IMR-90 (cell line): ENCODE data around the gene SOX6. TPM values are rescaled to one million over a fixed set of nuclear protein-coding genes. Genes with fewer than 3 reads are reported as not detected.

Experiments used
- ATAC-seq: fragments of 200-7000 bp; cut with Tn5 transposase; 2 replicates; pipeline ENCODE4 v1.9.1; 2020; ENCODE audit warnings: low read depth, mild to moderate bottlenecking, moderate library complexity
- BruUV-seq: library from RNA; stranded (reverse); fragments of 400-500 nt; replicated peaks from 2 replicates; lab custom pipeline; 2021; lab: Mats Ljungman, UMichigan
- CTCF ChIA-PET: fragments of 300-600 bp; formaldehyde crosslinking; extraction: SDS; loops from one replicate; lab custom pipeline; 2021; ENCODE audit warnings: antibody characterized with exemption; lab: Yijun Ruan, JAX
- POLR2A ChIA-PET: fragments of 300-600 bp; sonication (Branson Sonifier 250); formaldehyde crosslinking; loops from one replicate; lab custom pipeline; 2022; ENCODE audit warnings: antibody characterized with exemption; ENCODE audit not compliant: unreplicated experiment; lab: Charles Lee
- DNase-seq: peaks from one replicate; pipeline ENCODE4 v3.0.0; 2013
- H2AFZ ChIP-seq: replicated peaks from 2 replicates; pipeline ENCODE3; 2013; ENCODE audit warnings: low read length, mild to moderate bottlenecking; ENCODE audit not compliant: poor library complexity
- H2AK5ac ChIP-seq: 2 replicates; pipeline ENCODE4 v1.6.1; 2013; ENCODE audit warnings: low read depth, low read length, inconsistent platforms
- H2AK9ac ChIP-seq: replicated peaks from 2 replicates; pipeline ENCODE3; 2013; ENCODE audit warnings: mild to moderate bottlenecking, low read depth, low read length, moderate library complexity; ENCODE audit not compliant: poor library complexity
- H2BK120ac ChIP-seq: 2 replicates; pipeline ENCODE4 v1.6.1; 2013; ENCODE audit warnings: low read depth, low read length, inconsistent platforms
- H2BK15ac ChIP-seq: 3 replicates; pipeline ENCODE4 v1.6.1; 2013; ENCODE audit warnings: low read depth, low read length, inconsistent platforms
- H2BK20ac ChIP-seq: 2 replicates; pipeline ENCODE4 v1.6.1; 2013; ENCODE audit warnings: low read depth, mild to moderate bottlenecking, inconsistent platforms, low read length, moderate library complexity
- H2BK5ac ChIP-seq: 2 replicates; pipeline ENCODE4 v1.6.1; 2013; ENCODE audit warnings: mild to moderate bottlenecking, low read depth, low read length, inconsistent platforms; ENCODE audit not compliant: poor library complexity, severe bottlenecking
- H3K14ac ChIP-seq: replicated peaks from 2 replicates; pipeline ENCODE4 v1.6.1; 2013; ENCODE audit warnings: low read depth, low read length, inconsistent platforms
- H3K18ac ChIP-seq: 2 replicates; pipeline ENCODE4 v1.6.1; 2013; ENCODE audit warnings: low read depth, low read length, control low read depth
- H3K23ac ChIP-seq: 2 replicates; pipeline ENCODE4 v1.6.1; 2013; ENCODE audit warnings: low read depth, low read length, inconsistent platforms
- H3K27ac ChIP-seq: 2 replicates; pipeline ENCODE4 v1.5.1; 2013; ENCODE audit warnings: mild to moderate bottlenecking, control low read depth, low read length; ENCODE audit not compliant: insufficient read depth
- H3K27me3 ChIP-seq: 2 replicates; pipeline ENCODE4 v1.6.1; 2013; ENCODE audit warnings: low read length; ENCODE audit not compliant: control insufficient read depth, insufficient read depth
- H3K36me3 ChIP-seq: 2 replicates; pipeline ENCODE4 v1.6.1; 2013; ENCODE audit warnings: low read length, mixed read lengths; ENCODE audit not compliant: control insufficient read depth, insufficient read depth
- H3K4ac ChIP-seq: 2 replicates; pipeline ENCODE4 v1.6.1; 2013; ENCODE audit warnings: low read depth, low read length, inconsistent platforms
- H3K4me1 ChIP-seq: 2 replicates; pipeline ENCODE4 v1.6.1; 2013; ENCODE audit warnings: low read length, mixed read lengths; ENCODE audit not compliant: control insufficient read depth, insufficient read depth
- H3K4me2 ChIP-seq: 2 replicates; pipeline ENCODE4 v1.6.1; 2013; ENCODE audit warnings: low read depth, mild to moderate bottlenecking, control low read depth, low read length, moderate library complexity
- H3K4me3 ChIP-seq: 2 replicates; pipeline ENCODE4 v1.5.1; 2013; ENCODE audit warnings: low read depth, mild to moderate bottlenecking, control low read depth, low read length, moderate library complexity; ENCODE audit not compliant: insufficient read depth
- H3K56ac ChIP-seq: 2 replicates; pipeline ENCODE4 v1.6.1; 2013; ENCODE audit warnings: low read length, inconsistent platforms; ENCODE audit not compliant: insufficient read depth; ENCODE audit errors: extremely low read depth
- H3K79me1 ChIP-seq, 2 experiments: 2 replicates each; pipeline ENCODE4 v1.6.1; 2013; ENCODE audit warnings: low read length in 2 of 2, inconsistent platforms in 1 of 2, low read depth in 1 of 2
- H3K9ac ChIP-seq: 2 replicates; pipeline ENCODE4 v1.6.1; 2013; ENCODE audit warnings: low read depth, low read length, control low read depth
- H3K9me1 ChIP-seq: 2 replicates; pipeline ENCODE4 v1.6.1; 2013; ENCODE audit warnings: low read length, inconsistent platforms; ENCODE audit not compliant: insufficient read depth
- H3K9me3 ChIP-seq: 2 replicates; pipeline ENCODE4 v1.6.1; 2013; ENCODE audit warnings: low read length; ENCODE audit not compliant: control insufficient read depth, insufficient read depth
- H4K20me1 ChIP-seq: 2 replicates; pipeline ENCODE4 v1.6.1; 2013; ENCODE audit warnings: low read length, inconsistent platforms; ENCODE audit not compliant: insufficient read depth
- H4K5ac ChIP-seq: 2 replicates; pipeline ENCODE4 v1.6.1; 2013; ENCODE audit warnings: mild to moderate bottlenecking, low read depth, low read length, control low read depth
- H4K8ac ChIP-seq, 2 experiments: 2 replicates each; pipeline ENCODE4 v1.6.1; 2013; ENCODE audit warnings: low read depth in 2 of 2, low read length in 2 of 2, control low read depth in 1 of 2, inconsistent platforms in 1 of 2
- H4K91ac ChIP-seq: 2 replicates; pipeline ENCODE4 v1.6.1; 2013; ENCODE audit warnings: low read depth, low read length, inconsistent platforms; ENCODE audit not compliant: insufficient read depth
- MAZ ChIP-seq: IDR thresholded peaks from 2 replicates; pipeline ENCODE4 v1.6.1; 2012; ENCODE audit warnings: low read depth, mild to moderate bottlenecking, low read length, improper control_type of control experiment, moderate library complexity, borderline replicate concordance
- RAD21 ChIP-seq: IDR thresholded peaks from 2 replicates; pipeline ENCODE4 v1.6.1; 2012; ENCODE audit warnings: low read length, improper control_type of control experiment
- WGBS, 2 experiments: methylation state at CpG; one replicate each; pipeline versions ENCODE4 v1.1.5 to v1.1.7; 2013; ENCODE audit warnings: missing lambda C conversion rate in 2 of 2; ENCODE audit not compliant: insufficient read length in 1 of 2; ENCODE audit errors: extremely low coverage in 2 of 2; 5-methylcytosine and 5-hydroxymethylcytosine counted together
- dilution Hi-C: fragments of 300-500 bp; cut with HindIII; formaldehyde crosslinking; loops from one replicate; pipeline ENCODE4 v1.14.3; 2018; ENCODE audit warnings: low sequenced_read_pairs; ENCODE audit not compliant: unreplicated experiment
- in situ Hi-C: fragments of 300-500 bp; cut with MboI; formaldehyde crosslinking; loops from 3 replicates; pipeline ENCODE4 v1.14.3; 2019; ENCODE audit warnings: low sequenced_read_pairs, inconsistent platforms, mixed read lengths
- intact Hi-C: fragments of 100-400 bp; cut with micrococcal nuclease; formaldehyde crosslinking; loops from 2 replicates; pipeline ENCODE4 v1.10.0; 2022
- polyA plus RNA-seq, 3 experiments: library from polyadenylated mRNA; depleted of rRNA; stranded (reverse); fragments of >200 nt; gene quantifications; 2 replicates each; pipeline ENCODE4 v1.2.3, GENCODE V29; 2012; ENCODE audit warnings: low replicate concordance in 1 of 3
- total RNA-seq: library from RNA; depleted of rRNA; stranded (reverse); fragments of >200 nt; gene quantifications from 2 replicates; pipeline ENCODE4 v1.2.3, GENCODE V29; 2012

The SOX6 gene
- total and polyA plus RNA-seq, 2 of the 4 experiments (the other 2 are of a cell fraction), result 1.7 to 7.7 TPM

- no peak for TF ChIP-seq MAZ
- TF ChIP-seq RAD21, result no peak
- no peaks in the 10 kb centered on the region for H4K20me1 ChIP-seq
These were observed 94.3 kb downstream of the SOX6 start for GRCh38 chr11:16261836-16262644.

More at GRCh38 chr11:16261836-16262644, 94.3 kb downstream of the SOX6 start:
- H3K14ac ChIP-seq, result no peak overlapping the region
- no peak overlapping the region for H3K4me2 ChIP-seq
- DNase-seq (no peak), ATAC-seq (no peak)
- H2BK5ac ChIP-seq, result no peak overlapping the region
- H4K5ac ChIP-seq, result no peak overlapping the region
- POLR2A ChIA-PET, result no interaction called here
- no peaks in the 10 kb centered on the region for H3K9me3 ChIP-seq
- H2BK20ac ChIP-seq, result no peak overlapping the region
- CTCF ChIA-PET, result no interaction called here
- no peak overlapping the region for H4K8ac ChIP-seq
- no peak overlapping the region for H3K56ac ChIP-seq
- no peak overlapping the region for H2BK120ac ChIP-seq
- in situ Hi-C loops, result no loop called here
- dilution Hi-C loops, result no loop called here
- no peak overlapping the region for H3K9ac ChIP-seq
- no peaks in the 10 kb centered on the region for H3K4me1 ChIP-seq
- H3K23ac ChIP-seq, result no peak overlapping the region
- H2BK15ac ChIP-seq, result no peak overlapping the region
- no peak overlapping the region for H3K4ac ChIP-seq
- no peaks in the 10 kb centered on the region for H3K9me1 ChIP-seq
- H3K27me3 ChIP-seq, result no peaks in the 10 kb centered on the region
- intact Hi-C loops, result no loop called here
- WGBS, 2 experiments, result no CpG with 5 or more reads among the region's 3 CpGs
- H2AK5ac ChIP-seq, result no peak overlapping the region
- no peak overlapping the region for H3K27ac ChIP-seq
- H4K91ac ChIP-seq, result no peak overlapping the region
- no peak overlapping the region for H2AK9ac ChIP-seq
- no peak overlapping the region for H3K18ac ChIP-seq
- H3K36me3 ChIP-seq, result no peaks in the 10 kb centered on the region
- H2AFZ ChIP-seq, result no peak overlapping the region
- H3K4me3 ChIP-seq, result no peak overlapping the region
- no TSS peak for BruUV-seq
- H3K79me1 ChIP-seq, result no peaks in the 10 kb centered on the region
